Osteocyte (in vitro differentiated cells): ENCODE measurements around the gene TRIM9. TPM values are rescaled to one million over a fixed set of nuclear protein-coding genes. Genes with fewer than 3 reads are reported as not detected.

Experiments used
- DNase-seq: peaks from one replicate; pipeline ENCODE4 v3.0.0; 2021; ENCODE audit warnings: mixed read lengths; ENCODE audit not compliant: unreplicated experiment; ENCODE audit errors: extremely low spot score
- H3K27ac Mint-ChIP-seq: one replicate; pipeline ENCODE4 v1.8.0; 2021; ENCODE audit warnings: mild to moderate bottlenecking, mixed read lengths; ENCODE audit not compliant: unreplicated experiment
- H3K27me3 Mint-ChIP-seq: one replicate; pipeline ENCODE4 v1.8.0; 2021; ENCODE audit warnings: mixed read lengths; ENCODE audit not compliant: unreplicated experiment
- H3K36me3 Mint-ChIP-seq: one replicate; pipeline ENCODE4 v1.8.0; 2021; ENCODE audit warnings: mixed read lengths; ENCODE audit not compliant: unreplicated experiment
- H3K4me1 Mint-ChIP-seq: one replicate; pipeline ENCODE4 v1.8.0; 2021; ENCODE audit warnings: mixed read lengths; ENCODE audit not compliant: unreplicated experiment
- H3K4me3 Mint-ChIP-seq: one replicate; pipeline ENCODE4 v1.8.0; 2021; ENCODE audit warnings: mild to moderate bottlenecking, moderate library complexity, mixed read lengths; ENCODE audit not compliant: unreplicated experiment
- H3K9me3 Mint-ChIP-seq: one replicate; pipeline ENCODE4 v1.8.0; 2021; ENCODE audit warnings: mixed read lengths; ENCODE audit not compliant: unreplicated experiment
- CTCF ChIP-seq: fragments of 200-600 bp; sonication (generic); IDR thresholded peaks from 2 replicates; pipeline ENCODE4 v1.5.0; 2021; ENCODE audit warnings: antibody characterized with exemption, mild to moderate bottlenecking, moderate library complexity
- total RNA-seq: library from RNA; stranded (reverse); gene quantifications from 2 replicates; pipeline ENCODE4 v1.2.1, GENCODE V29; 2021

TRIM9 gene
- total RNA-seq, 1 donor from 2014 or later: 4.8 TPM

- no peaks in the 10 kb centered on the region for H3K27me3 Mint-ChIP-seq
- peaks cover 2% of the 10 kb centered on the region for H3K36me3 Mint-ChIP-seq
- H3K4me3 Mint-ChIP-seq: no peak overlapping the region
- DNase-seq: no peak
- peaks cover 16% of the 10 kb centered on the region for H3K4me1 Mint-ChIP-seq
- H3K27ac Mint-ChIP-seq: no peak overlapping the region
- peaks cover 3% of the 10 kb centered on the region for H3K9me3 Mint-ChIP-seq
- no peak for TF ChIP-seq CTCF
These were observed 21.2 kb downstream of the TRIM9 start for GRCh38 chr14:51073731-51074130.

- DNase-seq: no peak
- H3K4me1 Mint-ChIP-seq: peaks cover 17% of the 10 kb centered on the region
- TF ChIP-seq CTCF: no peak
- H3K36me3 Mint-ChIP-seq: peaks cover 2% of the 10 kb centered on the region
- H3K27me3 Mint-ChIP-seq: no peaks in the 10 kb centered on the region
- H3K27ac Mint-ChIP-seq: no peak overlapping the region
- H3K4me3 Mint-ChIP-seq: no peak overlapping the region
- H3K9me3 Mint-ChIP-seq: peaks cover 3% of the 10 kb centered on the region
These were observed 21.9 kb downstream of the TRIM9 start for GRCh38 chr14:51072976-51073375.

GRCh38 chr14:51071857-51072256 is 23.0 kb downstream of the TRIM9 start:
- no peak overlapping the region for H3K27ac Mint-ChIP-seq
- H3K4me1 Mint-ChIP-seq: peaks cover 23% of the 10 kb centered on the region
- DNase-seq: no peak
- H3K4me3 Mint-ChIP-seq: no peak overlapping the region
- peaks cover 3% of the 10 kb centered on the region for H3K9me3 Mint-ChIP-seq
- no peak for TF ChIP-seq CTCF
- peaks cover 2% of the 10 kb centered on the region for H3K36me3 Mint-ChIP-seq
- H3K27me3 Mint-ChIP-seq: no peaks in the 10 kb centered on the region

- H3K9me3 Mint-ChIP-seq: peaks cover 3% of the 10 kb centered on the region
- no peak for DNase-seq
- peaks cover 2% of the 10 kb centered on the region for H3K36me3 Mint-ChIP-seq
- no peak overlapping the region for H3K27ac Mint-ChIP-seq
- peaks cover 23% of the 10 kb centered on the region for H3K4me1 Mint-ChIP-seq
- TF ChIP-seq CTCF: no peak
- no peak overlapping the region for H3K4me3 Mint-ChIP-seq
- H3K27me3 Mint-ChIP-seq: no peaks in the 10 kb centered on the region
These were observed 24.2 kb downstream of the TRIM9 start for GRCh38 chr14:51070726-51071125.

- H3K36me3 Mint-ChIP-seq: peaks cover 2% of the 10 kb centered on the region
- TF ChIP-seq CTCF: no peak
- H3K27me3 Mint-ChIP-seq: no peaks in the 10 kb centered on the region
- no peak overlapping the region for H3K4me3 Mint-ChIP-seq
- no peak overlapping the region for H3K27ac Mint-ChIP-seq
- H3K4me1 Mint-ChIP-seq: peaks cover 23% of the 10 kb centered on the region
- no peak for DNase-seq
- peaks cover 3% of the 10 kb centered on the region for H3K9me3 Mint-ChIP-seq
These were observed 25.9 kb downstream of the TRIM9 start for GRCh38 chr14:51069055-51069454.
